Suprapubic skin (tissue), 4 donors: ENCODE data around the gene PDGFRA. TPM values are rescaled to one million over a fixed set of nuclear protein-coding genes. Genes with fewer than 3 reads are reported as not detected.
"Not testable (repeated sequence)": the region's sequence is repeated elsewhere in the genome, so short reads cannot be mapped to it uniquely, and the experiment has no call there.

Experiments
- DNase-seq, 2 donors: peaks; one replicate each; pipeline ENCODE4 v3.0.0-alpha.2; 2019; ENCODE audit warnings: low spot score in 2 of 2
- H3K27ac ChIP-seq: fragments of 200-600 bp; sonication (generic); one replicate; pipeline ENCODE4 v1.5.1; 2019
- H3K27me3 ChIP-seq: fragments of 200-600 bp; sonication (generic); one replicate; pipeline ENCODE4 v1.5.1; 2019
- H3K36me3 ChIP-seq: fragments of 200-600 bp; sonication (generic); one replicate; pipeline ENCODE4 v1.5.1; 2019
- H3K4me1 ChIP-seq: fragments of 200-600 bp; sonication (generic); one replicate; pipeline ENCODE4 v1.5.1; 2019
- H3K4me3 ChIP-seq: fragments of 200-600 bp; sonication (generic); one replicate; pipeline ENCODE4 v1.5.1; 2019; ENCODE audit warnings: mild to moderate bottlenecking
- H3K9me3 ChIP-seq: fragments of 200-600 bp; sonication (generic); one replicate; pipeline ENCODE4 v1.5.1; 2019
- EP300 ChIP-seq: sonication (generic); formaldehyde crosslinking; IDR thresholded peaks from one replicate; pipeline ENCODE4 v1.6.1; 2017; ENCODE audit warnings: antibody characterized with exemption
- POLR2A ChIP-seq, 2 donors: fragments of 450-650 bp; IDR thresholded peaks; one replicate each; pipeline ENCODE4 v1.6.1; 2017; ENCODE audit warnings: antibody characterized with exemption in 2 of 2, mild to moderate bottlenecking in 2 of 2, moderate library complexity in 2 of 2
- POLR2AphosphoS5 ChIP-seq, 3 donors: sonication (generic); formaldehyde crosslinking; IDR thresholded peaks; one replicate each; pipeline ENCODE4 v1.6.1; 2017; ENCODE audit warnings: antibody characterized with exemption in 3 of 3
- WGBS: methylation state at CpG from one replicate; pipeline ENCODE4 v1.1.5; 2018; 5-methylcytosine and 5-hydroxymethylcytosine counted together
- total RNA-seq, 4 donors: library from RNA; depleted of rRNA; stranded (reverse); fragments of >200 nt; gene quantifications; one replicate each; pipeline ENCODE4 v1.1.0, GENCODE V29; 2016
- TF ChIP-seq, protein P1 (sequence below), 2 donors: fragments of 200-600 bp in 1 of 2; fragments of 450-650 bp in 1 of 2; sonication (generic) in 1 of 2; IDR thresholded peaks; one replicate each; pipeline ENCODE4 v1.5.1; 2016 to 2019; ENCODE audit warnings: antibody characterized with exemption in 2 of 2, mild to moderate bottlenecking in 1 of 2, moderate library complexity in 1 of 2

PDGFRA gene
- total RNA-seq, 4 donors from 2014 or later: 14.6 to 25.1 (median 17.1) TPM

DNA sequence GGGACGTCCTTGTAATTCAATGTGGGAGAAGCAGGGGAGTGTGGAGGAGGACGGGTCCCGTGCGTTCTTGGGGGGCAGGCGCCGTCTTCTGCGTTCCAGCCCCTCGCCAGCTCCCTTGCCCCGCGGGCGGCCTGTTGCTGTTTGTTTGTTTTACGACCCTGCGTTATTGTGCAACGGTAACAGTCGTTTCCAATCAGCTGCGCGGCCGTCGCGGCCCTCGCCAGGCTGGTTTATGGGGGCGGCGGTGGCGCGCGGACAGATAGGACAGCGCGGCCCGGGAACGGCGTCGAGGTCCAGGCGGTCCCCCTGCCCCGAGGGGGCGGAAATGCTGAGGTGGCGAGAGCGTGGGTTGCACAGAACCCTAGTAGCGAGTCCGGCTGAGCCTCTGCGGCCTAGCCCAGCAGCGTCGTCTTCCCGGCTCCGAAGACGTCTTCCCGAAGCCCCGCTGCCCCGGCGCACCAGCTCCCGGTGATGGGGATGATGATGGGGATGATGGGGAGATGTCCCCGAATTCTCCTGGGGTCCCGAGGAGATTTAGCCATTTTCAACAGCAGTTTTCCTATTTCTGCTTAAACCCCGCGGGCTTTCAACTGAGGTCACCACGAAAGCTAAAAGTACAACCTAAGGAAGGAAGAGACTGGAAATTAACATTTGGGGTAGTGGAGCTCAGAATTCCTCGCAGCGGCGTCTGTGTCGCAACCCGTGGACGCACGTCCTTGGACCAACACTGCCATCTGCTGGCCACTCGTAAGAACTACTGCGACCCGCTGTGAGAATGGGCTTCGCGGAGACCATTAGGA is 4.8 kb downstream of the PDGFRA start:
- Histone ChIP-seq H3K27me3 (peaks cover 47% of the 10 kb centered on the region), H3K9me3 (no peaks in the 10 kb centered on the region), H3K27ac (peak overlapping the region; percentile 85), H3K4me1 (peaks cover 62% of the 10 kb centered on the region), H3K4me3 (peak overlapping the region; percentile 54), H3K36me3 (no peaks in the 10 kb centered on the region)
- 1% methylated on average over 51 of the region's 67 CpGs for WGBS
- DNase-seq: peak; percentile 87 to 90
- TF ChIP-seq, protein P1, sequence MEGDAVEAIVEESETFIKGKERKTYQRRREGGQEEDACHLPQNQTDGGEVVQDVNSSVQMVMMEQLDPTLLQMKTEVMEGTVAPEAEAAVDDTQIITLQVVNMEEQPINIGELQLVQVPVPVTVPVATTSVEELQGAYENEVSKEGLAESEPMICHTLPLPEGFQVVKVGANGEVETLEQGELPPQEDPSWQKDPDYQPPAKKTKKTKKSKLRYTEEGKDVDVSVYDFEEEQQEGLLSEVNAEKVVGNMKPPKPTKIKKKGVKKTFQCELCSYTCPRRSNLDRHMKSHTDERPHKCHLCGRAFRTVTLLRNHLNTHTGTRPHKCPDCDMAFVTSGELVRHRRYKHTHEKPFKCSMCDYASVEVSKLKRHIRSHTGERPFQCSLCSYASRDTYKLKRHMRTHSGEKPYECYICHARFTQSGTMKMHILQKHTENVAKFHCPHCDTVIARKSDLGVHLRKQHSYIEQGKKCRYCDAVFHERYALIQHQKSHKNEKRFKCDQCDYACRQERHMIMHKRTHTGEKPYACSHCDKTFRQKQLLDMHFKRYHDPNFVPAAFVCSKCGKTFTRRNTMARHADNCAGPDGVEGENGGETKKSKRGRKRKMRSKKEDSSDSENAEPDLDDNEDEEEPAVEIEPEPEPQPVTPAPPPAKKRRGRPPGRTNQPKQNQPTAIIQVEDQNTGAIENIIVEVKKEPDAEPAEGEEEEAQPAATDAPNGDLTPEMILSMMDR (IDR thresholded peaks at IDR 0.05): peak; percentile 85 to 93
- TF ChIP-seq EP300: no peak
- no peak for TF ChIP-seq POLR2AphosphoS5 (IDR thresholded peaks at IDR 0.05)
- no peak for TF ChIP-seq POLR2A (IDR thresholded peaks at IDR 0.05)

DNA sequence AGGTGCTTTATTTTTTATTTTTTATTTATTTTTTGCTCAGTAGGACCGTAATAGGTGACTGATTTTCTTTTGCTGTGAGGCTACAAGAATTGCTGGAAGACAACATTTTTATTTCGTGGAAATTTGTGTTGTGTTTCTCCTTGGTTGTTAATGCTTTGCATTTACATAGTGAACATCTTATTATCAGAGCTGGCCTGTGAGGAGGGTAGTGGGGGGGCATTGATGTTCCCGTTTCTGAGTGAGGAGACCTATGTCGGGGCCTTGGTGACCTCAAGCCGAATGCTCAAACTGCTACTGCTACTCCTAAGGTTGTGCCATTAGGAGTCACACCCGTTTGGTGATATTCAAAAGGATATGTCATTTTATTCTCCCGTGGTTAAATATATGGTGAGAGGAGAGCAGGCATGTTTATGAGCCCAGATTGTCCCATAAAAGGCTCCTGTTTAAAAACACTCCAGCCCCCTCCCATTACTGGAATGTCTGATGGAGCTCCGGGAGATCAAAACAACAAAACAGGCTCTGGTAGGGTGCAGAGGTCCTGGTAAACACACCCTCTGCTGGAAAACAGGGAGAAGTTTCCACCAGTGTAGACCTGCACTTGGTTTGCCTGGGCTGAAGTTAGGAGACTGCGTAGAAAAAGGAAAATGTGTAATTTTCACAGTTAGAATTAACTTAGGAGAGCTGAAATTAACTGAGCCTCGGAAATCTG is 5.6 kb downstream of the PDGFRA start:
- H3K9me3 ChIP-seq: no peaks in the 10 kb centered on the region
- DNase-seq: no peak
- H3K27me3 ChIP-seq: peaks cover 39% of the 10 kb centered on the region
- H3K4me1 ChIP-seq: peaks cover 54% of the 10 kb centered on the region
- peak overlapping the region; percentile 54 for H3K4me3 ChIP-seq
- TF ChIP-seq POLR2AphosphoS5 (IDR thresholded peaks at IDR 0.05) (no peak), POLR2A (IDR thresholded peaks at IDR 0.05) (no peak), EP300 (no peak)
- TF ChIP-seq, protein P1 (IDR thresholded peaks at IDR 0.05): no peak
- no peak overlapping the region for H3K27ac ChIP-seq
- H3K36me3 ChIP-seq: no peaks in the 10 kb centered on the region
- WGBS: 15% methylated on average over 10 of the region's 10 CpGs

GRCh38 chr4:54236316-54236715 is 7.2 kb downstream of the PDGFRA start:
- not testable (repeated sequence) for H3K27ac ChIP-seq, H3K4me3 ChIP-seq, DNase-seq, H3K9me3 ChIP-seq, H3K36me3 ChIP-seq
- Histone ChIP-seq H3K4me1 (peaks cover 38% of the 10 kb centered on the region), H3K27me3 (peaks cover 22% of the 10 kb centered on the region)
- 90% methylated on average over 7 of the region's 7 CpGs for WGBS

DNA sequence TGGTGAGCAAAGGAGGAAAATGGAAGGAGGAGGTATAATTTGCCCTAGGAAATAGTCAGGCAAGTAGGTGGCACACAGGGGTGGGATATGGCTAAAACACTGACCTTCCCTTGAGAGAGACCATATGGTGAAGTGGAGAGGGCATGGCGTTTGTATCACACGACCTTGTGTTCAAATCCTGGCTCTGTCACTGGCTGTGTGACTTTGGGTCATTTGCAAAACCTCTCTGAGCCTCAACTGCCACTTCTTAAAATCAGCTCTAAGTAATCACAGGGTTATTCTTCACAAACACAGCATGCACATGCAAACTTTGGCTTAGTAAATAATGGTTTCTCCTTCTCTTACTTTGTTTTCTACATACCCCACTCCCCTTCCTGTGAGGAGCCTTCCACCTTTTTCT is 8.7 kb downstream of the PDGFRA start:
- DNase-seq: no peak
- TF ChIP-seq, protein P1 (IDR thresholded peaks at IDR 0.05): no peak
- TF ChIP-seq POLR2AphosphoS5 (IDR thresholded peaks at IDR 0.05): no peak
- TF ChIP-seq POLR2A (IDR thresholded peaks at IDR 0.05): no peak
- no peak for TF ChIP-seq EP300
- Histone ChIP-seq H3K9me3 (no peaks in the 10 kb centered on the region), H3K27me3 (peaks cover 8% of the 10 kb centered on the region), H3K4me1 (peaks cover 23% of the 10 kb centered on the region), H3K27ac (no peak overlapping the region), H3K36me3 (no peaks in the 10 kb centered on the region), H3K4me3 (no peak overlapping the region)
- WGBS: 73% methylated on average over 2 of the region's 2 CpGs

- H3K27me3 ChIP-seq: peaks cover 3% of the 10 kb centered on the region
- DNase-seq: no peak
- H3K4me3 ChIP-seq: no peak overlapping the region
Measured at GRCh38 chr4:54238389-54238788, 9.3 kb downstream of the PDGFRA start.

GRCh38 chr4:54241268-54241823 is 12.3 kb downstream of the PDGFRA start:
- 96% methylated on average over 3 of the region's 3 CpGs for WGBS
- not testable (repeated sequence) for H3K27me3 ChIP-seq, H3K36me3 ChIP-seq, H3K9me3 ChIP-seq, H3K4me1 ChIP-seq, H3K27ac ChIP-seq, DNase-seq, H3K4me3 ChIP-seq

More at GRCh38 chr4:54238389-54238788, 9.3 kb downstream of the PDGFRA start:
- TF ChIP-seq EP300: no peak
- TF ChIP-seq, protein P1 (IDR thresholded peaks at IDR 0.05): no peak
- no peak for TF ChIP-seq POLR2A (IDR thresholded peaks at IDR 0.05)
- TF ChIP-seq POLR2AphosphoS5 (IDR thresholded peaks at IDR 0.05): no peak
- no peaks in the 10 kb centered on the region for H3K36me3 ChIP-seq
- H3K4me1 ChIP-seq: peaks cover 17% of the 10 kb centered on the region
- no peak overlapping the region for H3K27ac ChIP-seq
- H3K9me3 ChIP-seq: no peaks in the 10 kb centered on the region

DNA sequence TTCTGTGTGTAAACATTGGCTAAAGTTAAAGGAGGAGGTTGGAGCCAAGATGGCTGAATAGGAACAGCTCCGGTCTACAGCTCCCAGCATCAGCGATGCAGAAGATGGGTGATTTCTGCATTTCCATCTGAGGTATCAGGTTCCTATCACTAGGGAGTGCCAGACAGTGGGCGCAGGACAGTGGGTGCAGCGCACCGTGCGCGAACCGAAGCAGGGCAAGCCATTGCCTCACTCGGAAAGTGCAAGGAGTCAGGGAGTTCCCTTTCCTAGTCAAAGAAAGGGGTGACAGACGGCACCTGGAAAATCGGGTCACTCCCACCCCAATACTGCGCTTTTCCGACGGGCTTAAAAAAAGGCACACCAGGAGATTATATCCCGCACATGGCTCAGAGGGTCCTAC is 14.4 kb downstream of the PDGFRA start:
- H3K9me3 ChIP-seq, H3K36me3 ChIP-seq: not testable (repeated sequence)
- 98% methylated on average over 15 of the region's 15 CpGs for WGBS

GRCh38 chr4:54252312-54252711 is 23.2 kb downstream of the PDGFRA start:
- not testable (repeated sequence) for H3K9me3 ChIP-seq, H3K27me3 ChIP-seq, H3K36me3 ChIP-seq, DNase-seq, H3K4me3 ChIP-seq, H3K27ac ChIP-seq, H3K4me1 ChIP-seq
- 67% methylated on average over 1 of the region's 1 CpG for WGBS

More for the DNA sequence above, 14.4 kb downstream of the PDGFRA start:
- not testable (repeated sequence) for H3K4me3 ChIP-seq, H3K27me3 ChIP-seq, H3K4me1 ChIP-seq, H3K27ac ChIP-seq, DNase-seq
